Measurements from ENCODE around the gene MTMR4. TPM values are rescaled to one million over a fixed set of nuclear protein-coding genes. Genes with fewer than 3 reads are reported as not detected.

MTMR4 gene
- total and polyA plus RNA-seq, 9 donors: 14.5 to 60.1 (median 27.7) TPM

DNA sequence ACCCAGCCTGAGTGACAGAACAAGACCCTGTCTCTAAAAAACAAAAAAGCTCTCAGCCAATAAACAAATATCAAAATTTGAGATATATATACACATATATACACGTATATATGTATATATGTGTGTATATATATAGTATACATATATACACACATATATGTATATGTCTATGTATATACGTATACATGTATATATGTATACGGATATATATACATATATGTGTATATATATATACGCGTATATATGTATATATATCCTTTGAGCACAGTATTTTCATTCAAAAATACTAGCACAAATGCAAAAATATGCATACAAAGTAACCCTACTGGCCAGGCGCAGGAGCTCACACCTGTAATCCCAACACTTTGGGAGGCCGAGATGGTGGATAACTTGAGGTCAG is 13.0 kb downstream of the MTMR4 start:
- no peak for DNase-seq
- intact Hi-C loops (cut with DNase I): no loop called here
- TF ChIP-seq EP300 (IDR thresholded peaks at IDR 0.05) (no peak), POLR2A (IDR thresholded peaks at IDR 0.05) (no peak)
- TF ChIP-seq, protein P1, sequence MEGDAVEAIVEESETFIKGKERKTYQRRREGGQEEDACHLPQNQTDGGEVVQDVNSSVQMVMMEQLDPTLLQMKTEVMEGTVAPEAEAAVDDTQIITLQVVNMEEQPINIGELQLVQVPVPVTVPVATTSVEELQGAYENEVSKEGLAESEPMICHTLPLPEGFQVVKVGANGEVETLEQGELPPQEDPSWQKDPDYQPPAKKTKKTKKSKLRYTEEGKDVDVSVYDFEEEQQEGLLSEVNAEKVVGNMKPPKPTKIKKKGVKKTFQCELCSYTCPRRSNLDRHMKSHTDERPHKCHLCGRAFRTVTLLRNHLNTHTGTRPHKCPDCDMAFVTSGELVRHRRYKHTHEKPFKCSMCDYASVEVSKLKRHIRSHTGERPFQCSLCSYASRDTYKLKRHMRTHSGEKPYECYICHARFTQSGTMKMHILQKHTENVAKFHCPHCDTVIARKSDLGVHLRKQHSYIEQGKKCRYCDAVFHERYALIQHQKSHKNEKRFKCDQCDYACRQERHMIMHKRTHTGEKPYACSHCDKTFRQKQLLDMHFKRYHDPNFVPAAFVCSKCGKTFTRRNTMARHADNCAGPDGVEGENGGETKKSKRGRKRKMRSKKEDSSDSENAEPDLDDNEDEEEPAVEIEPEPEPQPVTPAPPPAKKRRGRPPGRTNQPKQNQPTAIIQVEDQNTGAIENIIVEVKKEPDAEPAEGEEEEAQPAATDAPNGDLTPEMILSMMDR (IDR thresholded peaks at IDR 0.05): no peak
- H3K4me3 ChIP-seq: no peak overlapping the region
- H3K4me1 ChIP-seq (ENCODE audit: insufficient read depth): no peaks in the 10 kb centered on the region
- H3K9me3 ChIP-seq: no peaks in the 10 kb centered on the region
- no peaks in the 10 kb centered on the region for H3K36me3 ChIP-seq
- no peak overlapping the region for H3K27ac ChIP-seq
- WGBS, 3 donors: 92 to 94% (median 92%) methylated on average over 7 of the region's 7 CpGs
- H3K27me3 ChIP-seq: no peaks in the 10 kb centered on the region

DNA sequence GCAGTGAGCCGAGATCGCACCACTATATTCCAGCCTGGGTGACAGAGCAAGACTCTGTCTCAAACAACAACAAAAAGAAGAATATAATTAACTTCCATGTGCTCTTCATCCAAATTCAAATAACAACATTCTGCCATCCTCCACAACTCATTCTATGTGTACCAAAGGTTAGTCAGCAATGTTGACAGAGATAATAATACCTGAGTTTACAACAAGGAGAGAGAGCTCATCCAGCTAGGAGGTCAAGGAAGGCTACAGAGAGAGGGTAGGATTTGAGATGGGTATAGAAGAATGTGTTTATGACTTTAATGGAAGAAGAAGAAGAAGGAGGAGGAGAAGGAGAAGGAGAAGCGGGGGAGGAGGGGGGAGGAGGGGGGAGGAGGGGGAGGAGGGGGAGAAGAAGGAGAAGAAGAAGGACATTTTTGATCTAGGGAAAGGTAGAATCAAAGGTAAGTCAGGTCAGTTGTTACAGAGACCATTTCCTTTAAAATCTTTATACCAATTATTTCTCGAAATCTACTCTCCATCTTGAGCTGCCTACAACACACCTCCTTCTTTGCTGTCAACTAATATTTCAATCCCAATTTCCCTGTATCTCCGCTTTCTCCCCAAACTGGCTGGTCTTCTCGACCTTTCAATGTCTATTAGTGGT is 16.1 kb downstream of the MTMR4 start:
- Histone ChIP-seq H3K4me3 (no peak overlapping the region), H3K36me3 (no peaks in the 10 kb centered on the region), H3K27me3 (no peaks in the 10 kb centered on the region), H3K4me1 (ENCODE audit: insufficient read depth) (no peaks in the 10 kb centered on the region), H3K27ac (no peak overlapping the region), H3K9me3 (no peaks in the 10 kb centered on the region)
- TF ChIP-seq EP300 (IDR thresholded peaks at IDR 0.05) (no peak), POLR2A (IDR thresholded peaks at IDR 0.05) (no peak)
- TF ChIP-seq, protein P1 (IDR thresholded peaks at IDR 0.05): no peak
- DNase-seq: no peak
- 92 to 96% (median 94%) methylated on average over 5 to 6 of the region's 6 CpGs for WGBS, 3 donors
- intact Hi-C loops (cut with DNase I): no loop called here

DNA sequence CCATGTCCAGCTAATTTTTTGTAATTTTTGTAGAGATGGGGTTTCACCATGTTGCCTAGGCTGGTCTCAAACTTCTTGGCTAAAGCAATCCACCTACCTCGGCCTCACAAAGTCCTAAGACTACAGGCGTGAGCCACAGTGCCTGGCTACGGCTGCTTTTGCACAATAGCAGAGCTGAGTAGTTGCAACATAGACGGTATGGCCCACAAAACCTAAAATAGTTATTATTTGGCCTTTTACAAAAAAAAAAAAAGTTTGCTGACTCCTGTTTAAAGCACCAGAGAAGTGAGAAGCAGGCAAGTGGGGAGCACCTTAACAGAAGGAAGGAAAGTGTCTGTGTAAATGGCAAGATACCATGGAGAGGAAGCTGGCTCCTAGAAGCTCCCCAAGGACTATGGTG is 20.9 kb downstream of the MTMR4 start:
- H3K27me3 ChIP-seq: no peaks in the 10 kb centered on the region
- TF ChIP-seq, protein P1 (IDR thresholded peaks at IDR 0.05): no peak
- TF ChIP-seq POLR2A (IDR thresholded peaks at IDR 0.05): no peak
- TF ChIP-seq EP300 (IDR thresholded peaks at IDR 0.05): no peak
- 89 to 91% (median 89%) methylated on average over 4 of the region's 4 CpGs for WGBS, 3 donors
- no peaks in the 10 kb centered on the region for H3K4me1 ChIP-seq (ENCODE audit: insufficient read depth)
- no peaks in the 10 kb centered on the region for H3K36me3 ChIP-seq
- H3K4me3 ChIP-seq: no peak overlapping the region
- no peak for DNase-seq
- H3K27ac ChIP-seq: no peak overlapping the region
- H3K9me3 ChIP-seq: no peaks in the 10 kb centered on the region
- intact Hi-C loops (cut with DNase I): no loop called here

DNA sequence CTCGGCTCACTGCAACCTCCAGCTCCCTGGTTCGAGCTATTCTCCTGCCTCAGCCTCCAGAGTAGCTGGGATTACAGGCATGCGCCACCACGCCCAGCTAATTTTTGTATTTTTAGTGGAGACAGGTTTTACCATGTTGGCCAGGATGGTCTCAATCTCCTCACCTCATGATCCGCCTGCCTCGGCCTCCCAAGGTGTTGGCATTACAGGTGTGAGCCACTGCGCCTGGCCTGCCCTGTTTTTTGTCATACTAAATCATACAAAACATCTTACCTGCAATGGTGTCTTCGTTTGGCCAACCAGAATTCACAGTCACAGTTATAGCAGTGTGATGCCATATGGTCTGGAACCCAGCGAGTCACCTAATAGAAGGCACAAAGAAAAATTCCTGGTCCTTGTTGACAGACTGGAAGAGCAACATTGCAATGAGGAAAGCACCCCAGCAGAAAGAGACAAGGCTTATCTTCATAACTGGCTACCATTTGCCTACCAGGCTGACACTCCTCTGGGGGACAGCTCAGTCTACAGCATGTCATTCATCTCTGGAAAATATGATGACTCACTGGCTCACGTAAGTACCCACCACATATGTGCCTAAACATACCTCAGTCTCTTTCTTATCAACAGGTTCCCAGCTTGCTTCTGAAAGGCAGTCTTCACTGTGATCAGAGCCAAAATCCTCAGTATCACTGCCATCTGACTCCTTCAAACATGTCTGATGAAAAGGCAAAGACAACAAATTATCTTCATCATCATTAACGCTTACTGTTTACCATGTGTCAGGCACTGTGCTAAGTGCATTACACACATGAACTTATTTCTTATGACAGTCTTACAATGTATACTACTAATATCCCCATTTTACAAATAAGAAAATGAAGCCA is 22.0 kb downstream of the MTMR4 start:
- no peak for DNase-seq
- Histone ChIP-seq H3K27ac (no peak overlapping the region), H3K36me3 (no peaks in the 10 kb centered on the region), H3K9me3 (no peaks in the 10 kb centered on the region), H3K4me1 (ENCODE audit: insufficient read depth) (peaks cover 2% of the 10 kb centered on the region), H3K4me3 (no peak overlapping the region), H3K27me3 (no peaks in the 10 kb centered on the region)
- intact Hi-C loops (cut with DNase I): no loop called here
- 92 to 93% (median 93%) methylated on average over 11 of the region's 11 CpGs for WGBS, 3 donors
- no peak for TF ChIP-seq POLR2A (IDR thresholded peaks at IDR 0.05)
- TF ChIP-seq EP300 (IDR thresholded peaks at IDR 0.05): no peak
- TF ChIP-seq, protein P1 (IDR thresholded peaks at IDR 0.05): no peak
